ENCODE data around the gene GBF1. TPM values are rescaled to one million over a fixed set of nuclear protein-coding genes. Genes with fewer than 3 reads are reported as not detected.

Gene GBF1
- total RNA-seq, 1 experiment from 2014 or later, result 50.6 TPM

DNA sequence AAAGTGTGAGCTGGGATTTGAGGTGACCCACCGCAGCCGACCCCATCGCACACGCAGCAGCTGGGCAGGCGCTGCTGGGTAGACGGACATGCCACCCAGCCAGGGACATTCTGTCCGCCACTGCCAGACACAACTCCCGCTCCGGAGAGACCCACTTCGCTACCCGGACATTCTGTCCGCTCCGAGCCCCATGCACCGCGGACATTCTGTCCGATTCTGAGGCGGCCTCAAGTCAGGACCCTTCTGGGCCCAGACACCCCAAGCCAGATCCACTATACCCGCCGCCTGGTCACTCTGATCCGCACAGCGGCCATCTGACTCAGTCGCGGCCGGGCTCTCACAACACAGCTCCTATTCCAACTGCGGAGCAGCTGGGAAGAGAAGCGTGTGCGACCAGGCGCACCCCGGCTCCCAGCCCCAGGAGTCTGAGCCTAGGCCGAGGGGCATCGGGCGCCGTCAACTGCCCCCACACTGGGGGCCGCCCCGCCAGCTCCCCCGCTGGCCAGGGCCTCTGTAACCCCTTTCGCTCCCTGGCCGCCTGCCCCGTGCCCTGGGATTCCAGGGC, 4.8 kb upstream of the GBF1 start:
- Mint-ChIP-seq H3K36me3 (ENCODE audit: insufficient read depth, unreplicated experiment) (peaks cover 4% of the 10 kb centered on the region), H3K4me3 (ENCODE audit: unreplicated experiment) (no peak overlapping the region), H3K4me1 (ENCODE audit: insufficient read depth, unreplicated experiment) (peaks cover 29% of the 10 kb centered on the region), H3K27ac (ENCODE audit: low read depth, unreplicated experiment) (no peak overlapping the region), H3K9me3 (ENCODE audit: unreplicated experiment) (no peaks in the 10 kb centered on the region), H3K27me3 (ENCODE audit: insufficient read depth, unreplicated experiment) (no peaks in the 10 kb centered on the region)
- intact Hi-C loops (cut with micrococcal nuclease), result no loop called here
- POLR2A ChIA-PET, result no interaction called here
- no peak for DNase-seq (ENCODE audit: unreplicated experiment)
- BruUV-seq (replicated peaks), result no TSS peak
- CTCF ChIA-PET, result interaction anchor here (0.6 to 2.6 kb wide), 7 partner anchors 10 to 159 kb away, joined by 3 to 13 read pairs (median 4); no protein-coding TSS in a partner anchor
- no peak for TF ChIP-seq CTCF (IDR thresholded peaks at IDR 0.05; ENCODE audit: unreplicated experiment)

- no TSS peak for BruUV-seq (replicated peaks)
- intact Hi-C loops (cut with micrococcal nuclease), result no loop called here
- POLR2A ChIA-PET, result no interaction called here
- Mint-ChIP-seq H3K9me3 (ENCODE audit: unreplicated experiment) (no peaks in the 10 kb centered on the region), H3K36me3 (ENCODE audit: insufficient read depth, unreplicated experiment) (peaks cover 6% of the 10 kb centered on the region), H3K27ac (ENCODE audit: low read depth, unreplicated experiment) (no peak overlapping the region), H3K27me3 (ENCODE audit: insufficient read depth, unreplicated experiment) (no peaks in the 10 kb centered on the region), H3K4me1 (ENCODE audit: insufficient read depth, unreplicated experiment) (peaks cover 24% of the 10 kb centered on the region), H3K4me3 (ENCODE audit: unreplicated experiment) (no peak overlapping the region)
- TF ChIP-seq CTCF (IDR thresholded peaks at IDR 0.05; ENCODE audit: unreplicated experiment), result no peak
- CTCF ChIA-PET, result interaction anchor here (0.7 to 1.7 kb wide), 5 partner anchors 14 to 158 kb away, joined by 3 to 5 read pairs (median 3); no protein-coding TSS in a partner anchor
- no peak for DNase-seq (ENCODE audit: unreplicated experiment)
These were observed 4.3 kb upstream of the GBF1 start for GRCh38 chr10:102241032-102241443.

- intact Hi-C loops (cut with micrococcal nuclease), result no loop called here
- no TSS peak for BruUV-seq (replicated peaks)
- POLR2A ChIA-PET, result no interaction called here
- Mint-ChIP-seq H3K36me3 (ENCODE audit: insufficient read depth, unreplicated experiment) (peaks cover 6% of the 10 kb centered on the region), H3K9me3 (ENCODE audit: unreplicated experiment) (no peaks in the 10 kb centered on the region), H3K4me3 (ENCODE audit: unreplicated experiment) (peak within 1 kb of the TSS; percentile 67), H3K27ac (ENCODE audit: low read depth, unreplicated experiment) (no peak within 1 kb of the TSS), H3K4me1 (ENCODE audit: insufficient read depth, unreplicated experiment) (peaks cover 28% of the 10 kb centered on the region), H3K27me3 (ENCODE audit: insufficient read depth, unreplicated experiment) (no peaks in the 10 kb centered on the region)
- no peak for TF ChIP-seq CTCF (IDR thresholded peaks at IDR 0.05; ENCODE audit: unreplicated experiment)
- peak; percentile 49 for DNase-seq (ENCODE audit: unreplicated experiment)
- CTCF ChIA-PET, result interaction anchor here (0.9 to 1.1 kb wide), 2 partner anchors 15 to 111 kb away, joined by 3 to 4 read pairs; no protein-coding TSS in a partner anchor
These were observed 3.8 kb upstream of the GBF1 start, which contains the start of gene PITX3 for GRCh38 chr10:102241444-102242117. TSS of gene PITX3 (minus strand) at chr10:102241512. CDS start at chr10:102232080, 9,432 bp downstream.

- no peak for TF ChIP-seq CTCF (IDR thresholded peaks at IDR 0.05; ENCODE audit: unreplicated experiment)
- BruUV-seq (replicated peaks), result no TSS peak
These were observed 3.2 kb upstream of the GBF1 start for GRCh38 chr10:102242118-102242485.

More at GRCh38 chr10:102242118-102242485, 3.2 kb upstream of the GBF1 start:
- H3K36me3 Mint-ChIP-seq (ENCODE audit: insufficient read depth, unreplicated experiment), result peaks cover 6% of the 10 kb centered on the region
- intact Hi-C loops (cut with micrococcal nuclease), result no loop called here
- peaks cover 33% of the 10 kb centered on the region for H3K4me1 Mint-ChIP-seq (ENCODE audit: insufficient read depth, unreplicated experiment)
- H3K27me3 Mint-ChIP-seq (ENCODE audit: insufficient read depth, unreplicated experiment), result no peaks in the 10 kb centered on the region
- no peak overlapping the region for H3K27ac Mint-ChIP-seq (ENCODE audit: low read depth, unreplicated experiment)
- no peak for DNase-seq (ENCODE audit: unreplicated experiment)
- POLR2A ChIA-PET, result no interaction called here
- H3K4me3 Mint-ChIP-seq (ENCODE audit: unreplicated experiment), result peak overlapping the region; percentile 67
- H3K9me3 Mint-ChIP-seq (ENCODE audit: unreplicated experiment), result no peaks in the 10 kb centered on the region
- CTCF ChIA-PET, result interaction anchor here (1.0 kb wide), 1 partner anchor 12 kb away, joined by 3 read pairs; no protein-coding TSS in a partner anchor
